ENCODE results near the gene ID4. TPM values are rescaled to one million over a fixed set of nuclear protein-coding genes. Genes with fewer than 3 reads are reported as not detected.

Gene ID4
- total and polyA plus RNA-seq, 9 donors = 9.9 to 169 (median 49.2) TPM

DNA sequence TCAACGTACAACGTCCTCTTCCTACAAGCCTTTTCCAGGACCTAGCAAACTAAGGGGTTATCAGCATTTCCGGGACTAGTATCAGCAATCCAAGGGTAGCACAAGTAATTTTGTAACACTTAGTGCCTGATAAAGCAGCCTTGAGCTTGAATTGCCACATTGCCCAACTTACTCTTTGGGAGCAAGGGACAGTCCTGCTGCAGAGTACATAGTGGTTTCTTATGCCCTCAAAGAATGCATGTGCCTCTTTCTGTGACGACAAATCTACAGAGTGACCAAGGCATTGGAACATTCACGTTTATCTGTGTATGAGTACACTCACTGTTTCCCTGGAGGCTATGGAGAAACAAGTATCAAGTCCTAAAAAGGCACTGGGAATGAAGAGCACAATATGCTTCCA, 3.2 kb upstream of the ID4 start:
- 71 to 78% (median 74%) methylated on average over 5 of the region's 5 CpGs for WGBS, 3 donors
- Histone ChIP-seq H3K9me3 (no peaks in the 10 kb centered on the region), H3K27ac (no peak overlapping the region), H3K4me1 (ENCODE audit: insufficient read depth) (no peaks in the 10 kb centered on the region), H3K4me3 (no peak overlapping the region), H3K36me3 (no peaks in the 10 kb centered on the region), H3K27me3 (no peaks in the 10 kb centered on the region)
- TF ChIP-seq EP300 (IDR thresholded peaks at IDR 0.05) = peak; percentile 61
- TF ChIP-seq, protein P1, sequence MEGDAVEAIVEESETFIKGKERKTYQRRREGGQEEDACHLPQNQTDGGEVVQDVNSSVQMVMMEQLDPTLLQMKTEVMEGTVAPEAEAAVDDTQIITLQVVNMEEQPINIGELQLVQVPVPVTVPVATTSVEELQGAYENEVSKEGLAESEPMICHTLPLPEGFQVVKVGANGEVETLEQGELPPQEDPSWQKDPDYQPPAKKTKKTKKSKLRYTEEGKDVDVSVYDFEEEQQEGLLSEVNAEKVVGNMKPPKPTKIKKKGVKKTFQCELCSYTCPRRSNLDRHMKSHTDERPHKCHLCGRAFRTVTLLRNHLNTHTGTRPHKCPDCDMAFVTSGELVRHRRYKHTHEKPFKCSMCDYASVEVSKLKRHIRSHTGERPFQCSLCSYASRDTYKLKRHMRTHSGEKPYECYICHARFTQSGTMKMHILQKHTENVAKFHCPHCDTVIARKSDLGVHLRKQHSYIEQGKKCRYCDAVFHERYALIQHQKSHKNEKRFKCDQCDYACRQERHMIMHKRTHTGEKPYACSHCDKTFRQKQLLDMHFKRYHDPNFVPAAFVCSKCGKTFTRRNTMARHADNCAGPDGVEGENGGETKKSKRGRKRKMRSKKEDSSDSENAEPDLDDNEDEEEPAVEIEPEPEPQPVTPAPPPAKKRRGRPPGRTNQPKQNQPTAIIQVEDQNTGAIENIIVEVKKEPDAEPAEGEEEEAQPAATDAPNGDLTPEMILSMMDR (IDR thresholded peaks at IDR 0.05) = no peak
- DNase-seq = no peak
- intact Hi-C loops (cut with DNase I) = no loop called here

DNA sequence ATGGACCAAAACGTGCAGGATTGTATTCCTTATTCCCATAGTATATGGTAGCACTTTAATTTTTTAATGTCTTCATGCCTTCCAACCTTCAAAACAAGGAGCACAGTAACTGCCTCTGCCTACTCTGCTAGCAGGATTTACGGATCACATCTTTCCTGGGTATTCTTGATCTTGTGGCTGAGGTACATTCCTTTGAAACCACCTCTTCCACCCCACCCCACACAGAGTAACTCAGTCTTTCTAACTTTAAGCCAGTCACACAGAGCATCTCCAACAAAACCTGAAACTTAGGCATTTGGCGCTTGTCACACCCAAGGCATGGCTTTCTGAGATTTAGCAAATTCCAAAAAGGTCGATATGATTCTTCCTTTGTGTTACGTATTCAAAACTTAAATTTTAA, 2.3 kb upstream of the ID4 start:
- no peak overlapping the region for H3K4me3 ChIP-seq
- H3K27ac ChIP-seq = no peak overlapping the region
- H3K9me3 ChIP-seq = no peaks in the 10 kb centered on the region
- DNase-seq = no peak
- TF ChIP-seq, protein P1 (IDR thresholded peaks at IDR 0.05) = no peak
- TF ChIP-seq POLR2A (IDR thresholded peaks at IDR 0.05) (no peak), EP300 (IDR thresholded peaks at IDR 0.05) (no peak)
- no peaks in the 10 kb centered on the region for H3K36me3 ChIP-seq
- 83 to 94% (median 92%) methylated on average over 5 of the region's 5 CpGs for WGBS, 3 donors
- intact Hi-C loops (cut with DNase I) = loop anchor here in 1 of 4 donors (5.0 kb wide), 1 partner anchor 33 kb away; no protein-coding TSS in a partner anchor
- H3K27me3 ChIP-seq = no peaks in the 10 kb centered on the region
- no peaks in the 10 kb centered on the region for H3K4me1 ChIP-seq (ENCODE audit: insufficient read depth)

DNA sequence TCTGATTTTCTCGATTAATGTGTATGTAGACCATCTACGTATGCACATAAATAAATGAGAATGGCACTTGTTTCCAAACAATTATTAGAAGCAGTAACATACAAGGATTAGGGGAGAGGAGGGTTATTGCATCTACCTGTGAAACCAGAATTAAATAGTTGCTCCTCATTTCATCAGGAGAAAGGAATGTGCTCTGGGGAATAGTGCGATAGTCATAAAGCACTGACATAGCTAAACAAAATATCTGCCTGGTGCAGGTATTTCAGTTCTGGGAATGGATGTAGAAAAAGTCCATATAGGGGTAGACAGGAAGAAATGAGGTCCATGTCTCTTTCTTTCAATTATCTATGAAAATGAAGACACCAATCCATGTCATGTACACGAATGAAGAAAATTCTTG, 1.6 kb upstream of the ID4 start:
- TF ChIP-seq POLR2A (IDR thresholded peaks at IDR 0.05) (no peak), EP300 (IDR thresholded peaks at IDR 0.05) (no peak)
- TF ChIP-seq, protein P1 (IDR thresholded peaks at IDR 0.05) = no peak
- intact Hi-C loops (cut with DNase I) = loop anchor here in 1 of 4 donors (5.0 kb wide), 1 partner anchor 33 kb away; no protein-coding TSS in a partner anchor
- Histone ChIP-seq H3K4me1 (ENCODE audit: insufficient read depth) (no peaks in the 10 kb centered on the region), H3K36me3 (no peaks in the 10 kb centered on the region), H3K27me3 (no peaks in the 10 kb centered on the region), H3K27ac (no peak overlapping the region), H3K9me3 (no peaks in the 10 kb centered on the region), H3K4me3 (no peak overlapping the region)
- DNase-seq = no peak
- WGBS, 3 donors = 93 to 96% (median 95%) methylated on average over 4 of the region's 4 CpGs

DNA sequence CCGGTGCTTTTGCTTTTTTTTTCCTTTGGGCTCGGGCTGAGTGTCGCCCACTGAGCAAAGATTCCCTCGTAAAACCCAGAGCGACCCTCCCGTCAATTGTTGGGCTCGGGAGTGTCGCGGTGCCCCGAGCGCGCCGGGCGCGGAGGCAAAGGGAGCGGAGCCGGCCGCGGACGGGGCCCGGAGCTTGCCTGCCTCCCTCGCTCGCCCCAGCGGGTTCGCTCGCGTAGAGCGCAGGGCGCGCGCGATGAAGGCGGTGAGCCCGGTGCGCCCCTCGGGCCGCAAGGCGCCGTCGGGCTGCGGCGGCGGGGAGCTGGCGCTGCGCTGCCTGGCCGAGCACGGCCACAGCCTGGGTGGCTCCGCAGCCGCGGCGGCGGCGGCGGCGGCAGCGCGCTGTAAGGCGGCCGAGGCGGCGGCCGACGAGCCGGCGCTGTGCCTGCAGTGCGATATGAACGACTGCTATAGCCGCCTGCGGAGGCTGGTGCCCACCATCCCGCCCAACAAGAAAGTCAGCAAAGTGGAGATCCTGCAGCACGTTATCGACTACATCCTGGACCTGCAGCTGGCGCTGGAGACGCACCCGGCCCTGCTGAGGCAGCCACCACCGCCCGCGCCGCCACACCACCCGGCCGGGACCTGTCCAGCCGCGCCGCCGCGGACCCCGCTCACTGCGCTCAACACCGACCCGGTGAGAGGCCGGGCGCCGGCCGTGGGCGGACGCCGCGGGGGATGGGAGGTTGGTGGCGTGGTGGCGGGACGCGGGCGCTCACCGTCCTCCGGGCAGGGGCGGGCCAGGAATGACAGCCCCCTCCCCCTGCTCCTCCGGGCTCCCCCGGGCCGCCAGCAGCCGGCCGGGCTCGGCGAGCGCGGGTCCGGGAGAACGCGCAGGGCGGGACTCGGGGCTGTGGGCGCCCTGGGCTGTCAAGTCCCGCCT, 606 bp downstream of the ID4 start:
- H3K27me3 ChIP-seq = no peaks in the 10 kb centered on the region
- peak overlapping the region; percentile 91 for H3K4me3 ChIP-seq
- intact Hi-C loops (cut with DNase I) = loop anchor here in 1 of 4 donors (5.0 kb wide), 1 partner anchor 35 kb away; no protein-coding TSS in a partner anchor
- H3K36me3 ChIP-seq = no peaks in the 10 kb centered on the region
- no peaks in the 10 kb centered on the region for H3K9me3 ChIP-seq
- no peaks in the 10 kb centered on the region for H3K4me1 ChIP-seq (ENCODE audit: insufficient read depth)
- peak; percentile 18 to 67 (median 38) for DNase-seq
- H3K27ac ChIP-seq = peak overlapping the region; percentile 65 to 88
- 0 to 2% (median 1%) methylated on average over 70 to 122 of the region's 122 CpGs for WGBS, 3 donors
- TF ChIP-seq EP300 (IDR thresholded peaks at IDR 0.05) = no peak
- TF ChIP-seq, protein P1 (IDR thresholded peaks at IDR 0.05) = no peak
- TF ChIP-seq POLR2A (IDR thresholded peaks at IDR 0.05) = no peak

Measured in ovary (tissue), 9 donors.